Liver (tissue), 9 donors: Measurements from ENCODE around the gene FAM83G. TPM values are rescaled to one million over a fixed set of nuclear protein-coding genes. Genes with fewer than 3 reads are reported as not detected.
A peak's percentile ranks its signal among the peaks of the same experiment; 100 is the strongest.

ENCODE experiments used
- DNase-seq: peaks from one replicate; pipeline ENCODE4 v3.0.0-alpha.2; 2017; ENCODE audit warnings: low spot score
- H3K27ac ChIP-seq, 2 donors: one replicate each; pipeline ENCODE4 v1.7.0; 2013; ENCODE audit warnings: inconsistent platforms in 2 of 2, low read length in 2 of 2, control low read depth in 1 of 2, low read depth in 1 of 2, mild to moderate bottlenecking in 1 of 2
- H3K27me3 ChIP-seq, 4 donors: one replicate each; pipeline versions ENCODE4 v1.6.1 to v1.7.0; 2013; ENCODE audit warnings: low read length in 3 of 4, inconsistent platforms in 1 of 4, mild to moderate bottlenecking in 1 of 4, moderate library complexity in 1 of 4; ENCODE audit not compliant: control insufficient read depth in 4 of 4, insufficient read depth in 4 of 4
- H3K36me3 ChIP-seq, 4 donors: one replicate each; pipeline versions ENCODE4 v1.6.1 to v1.7.0; 2013; ENCODE audit warnings: low read length in 3 of 4, mild to moderate bottlenecking in 3 of 4, low read depth in 1 of 4, moderate library complexity in 1 of 4; ENCODE audit not compliant: control insufficient read depth in 4 of 4, insufficient read depth in 3 of 4
- H3K4me1 ChIP-seq, 4 donors: one replicate each; pipeline versions ENCODE4 v1.6.1 to v1.7.0; 2013; ENCODE audit warnings: low read length in 3 of 4, mild to moderate bottlenecking in 3 of 4, moderate library complexity in 1 of 4; ENCODE audit not compliant: control insufficient read depth in 4 of 4, insufficient read depth in 4 of 4
- H3K4me3 ChIP-seq, 3 donors: one replicate each; pipeline versions ENCODE4 v1.6.1 to v1.7.0; 2013; ENCODE audit warnings: low read length in 3 of 3, control low read depth in 1 of 3, low read depth in 1 of 3, mild to moderate bottlenecking in 1 of 3
- H3K9ac ChIP-seq, 2 donors: one replicate each; pipeline ENCODE4 v1.7.0; 2013; ENCODE audit warnings: low read length in 2 of 2, mild to moderate bottlenecking in 2 of 2, moderate library complexity in 2 of 2, control low read depth in 1 of 2, low read depth in 1 of 2
- H3K9me3 ChIP-seq, 4 donors: one replicate each; pipeline versions ENCODE4 v1.6.1 to v1.7.0; 2013; ENCODE audit warnings: low read length in 3 of 4; ENCODE audit not compliant: control insufficient read depth in 4 of 4
- EGR1 ChIP-seq, 2 donors: IDR thresholded peaks; 2 replicates each; pipeline ENCODE4 v1.6.1; 2016 to 2018; ENCODE audit warnings: antibody characterized with exemption in 2 of 2, low read depth in 2 of 2
- FOXA1 ChIP-seq: IDR thresholded peaks from 2 replicates; pipeline ENCODE4 v1.6.1; 2016; ENCODE audit warnings: antibody characterized with exemption
- FOXA2 ChIP-seq: IDR thresholded peaks from 2 replicates; pipeline ENCODE4 v1.6.1; 2016; ENCODE audit warnings: antibody characterized with exemption
- GABPA ChIP-seq, 2 donors: IDR thresholded peaks in 1 of 2; conservative IDR thresholded peaks in 1 of 2; 2 replicates each; pipeline ENCODE4 v1.6.1; 2016; ENCODE audit warnings: antibody characterized with exemption in 2 of 2, mild to moderate bottlenecking in 1 of 2, moderate library complexity in 1 of 2
- HNF4A ChIP-seq, 2 donors: conservative IDR thresholded peaks; 2 replicates each; pipeline ENCODE4 v1.6.1; 2016; ENCODE audit warnings: antibody characterized with exemption in 2 of 2, mild to moderate bottlenecking in 2 of 2
- HNF4G ChIP-seq: IDR thresholded peaks from 2 replicates; pipeline ENCODE4 v1.6.1; 2016; ENCODE audit warnings: antibody characterized with exemption
- JUND ChIP-seq, 2 donors: IDR thresholded peaks; 2 replicates each; pipeline ENCODE4 v1.6.1; 2016; ENCODE audit warnings: antibody characterized with exemption in 2 of 2
- NR2F2 ChIP-seq: IDR thresholded peaks from 2 replicates; pipeline ENCODE4 v1.6.1; 2016; ENCODE audit warnings: antibody characterized with exemption
- RAD21 ChIP-seq, 2 donors: IDR thresholded peaks; 2 replicates each; pipeline ENCODE4 v1.6.1; 2016; ENCODE audit warnings: antibody characterized with exemption in 2 of 2, mild to moderate bottlenecking in 2 of 2
- RXRA ChIP-seq, 2 donors: IDR thresholded peaks; 2 replicates each; pipeline ENCODE4 v1.6.1; 2017 to 2018; ENCODE audit warnings: antibody characterized with exemption in 2 of 2, mild to moderate bottlenecking in 1 of 2
- SP1 ChIP-seq: IDR thresholded peaks from 2 replicates; pipeline ENCODE4 v1.6.1; 2018; ENCODE audit warnings: antibody characterized with exemption, mild to moderate bottlenecking
- TAF1 ChIP-seq: conservative IDR thresholded peaks from 2 replicates; pipeline ENCODE4 v1.6.1; 2016; ENCODE audit warnings: antibody characterized with exemption, mild to moderate bottlenecking
- YY1 ChIP-seq: IDR thresholded peaks from 2 replicates; pipeline ENCODE4 v1.6.1; 2016; ENCODE audit warnings: antibody characterized with exemption, mild to moderate bottlenecking
- WGBS: extraction: QIAGEN DNeasy Blood & Tissue Kit; methylation state at CpG from one replicate; pipeline ENCODE4 v1.1.7; 2013; 5-methylcytosine and 5-hydroxymethylcytosine counted together
- polyA plus RNA-seq, 2 donors: library from polyadenylated mRNA; stranded (reverse) in 1 of 2; unstranded in 1 of 2; fragments of 200-250 nt in 1 of 2; fragments of >200 nt in 1 of 2; fragmentation: Nextera tagmentation in 1 of 2; extraction: Ambion mirVana in 1 of 2; gene quantifications; one replicate each; pipeline versions ENCODE4 v1.2.1 to v1.2.3, GENCODE V29; 2013 to 2015
- total RNA-seq, 2 donors: library from RNA; depleted of rRNA; stranded (reverse); fragments of >200 nt; gene quantifications; one replicate each; pipeline ENCODE4 v1.2.3, GENCODE V29; 2014
- TF ChIP-seq, protein P1 (sequence below): IDR thresholded peaks from 2 replicates; pipeline ENCODE4 v1.6.1; 2016; ENCODE audit warnings: antibody characterized with exemption
- TF ChIP-seq, protein P2 (sequence below): IDR thresholded peaks from 2 replicates; pipeline ENCODE4 v1.6.1; 2016; ENCODE audit warnings: antibody characterized with exemption, mild to moderate bottlenecking
- TF ChIP-seq, protein P3 (sequence below): IDR thresholded peaks from 2 replicates; pipeline ENCODE4 v1.6.1; 2016; ENCODE audit warnings: antibody characterized with exemption
- TF ChIP-seq, protein P4 (sequence below): IDR thresholded peaks from 2 replicates; pipeline ENCODE4 v1.6.1; 2016; ENCODE audit warnings: antibody characterized with exemption
- TF ChIP-seq, protein P5 (sequence below): fragments of 150-350 bp; IDR thresholded peaks from 2 replicates; pipeline ENCODE4 v1.5.1; 2017; ENCODE audit warnings: improper control_type of control experiment, low read depth, low read length; ENCODE audit not compliant: missing input control
- donor health status: healthy.
- donor health status: healthy.
- donor health status: healthy.
- donor health status: healthy.
- donor health status: healthy.

Gene FAM83G
- total and polyA plus RNA-seq, 4 donors, result 5.2 to 25.0 (median 11.5) TPM

DNA sequence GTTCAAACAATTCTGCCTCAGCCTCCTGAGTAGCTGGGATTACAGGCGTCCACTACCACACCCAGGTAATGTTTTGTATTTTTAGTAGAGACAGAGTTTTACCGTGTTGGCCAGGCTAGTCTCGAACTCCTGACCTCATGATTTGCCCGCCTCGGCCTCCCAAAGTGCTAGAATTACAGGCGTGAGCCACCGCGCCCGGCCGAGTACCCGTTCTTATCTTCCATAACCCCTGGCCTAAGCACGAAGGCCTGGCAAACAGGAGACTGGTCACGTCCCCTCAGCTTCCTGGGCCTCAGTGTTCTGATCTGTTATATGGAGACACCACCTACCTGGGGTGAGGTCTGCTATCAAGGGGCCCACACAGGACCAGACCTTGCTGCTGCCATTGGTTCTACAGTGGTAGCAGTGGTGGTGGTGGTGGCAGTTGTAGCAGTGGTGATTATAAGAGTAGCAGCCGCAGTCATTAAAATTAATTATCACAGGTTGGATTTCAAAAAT is 51.3 kb downstream of the FAM83G start (continued):
- TF ChIP-seq, protein P1, sequence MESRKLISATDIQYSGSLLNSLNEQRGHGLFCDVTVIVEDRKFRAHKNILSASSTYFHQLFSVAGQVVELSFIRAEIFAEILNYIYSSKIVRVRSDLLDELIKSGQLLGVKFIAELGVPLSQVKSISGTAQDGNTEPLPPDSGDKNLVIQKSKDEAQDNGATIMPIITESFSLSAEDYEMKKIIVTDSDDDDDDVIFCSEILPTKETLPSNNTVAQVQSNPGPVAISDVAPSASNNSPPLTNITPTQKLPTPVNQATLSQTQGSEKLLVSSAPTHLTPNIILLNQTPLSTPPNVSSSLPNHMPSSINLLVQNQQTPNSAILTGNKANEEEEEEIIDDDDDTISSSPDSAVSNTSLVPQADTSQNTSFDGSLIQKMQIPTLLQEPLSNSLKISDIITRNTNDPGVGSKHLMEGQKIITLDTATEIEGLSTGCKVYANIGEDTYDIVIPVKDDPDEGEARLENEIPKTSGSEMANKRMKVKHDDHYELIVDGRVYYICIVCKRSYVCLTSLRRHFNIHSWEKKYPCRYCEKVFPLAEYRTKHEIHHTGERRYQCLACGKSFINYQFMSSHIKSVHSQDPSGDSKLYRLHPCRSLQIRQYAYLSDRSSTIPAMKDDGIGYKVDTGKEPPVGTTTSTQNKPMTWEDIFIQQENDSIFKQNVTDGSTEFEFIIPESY, result no peak

DNA sequence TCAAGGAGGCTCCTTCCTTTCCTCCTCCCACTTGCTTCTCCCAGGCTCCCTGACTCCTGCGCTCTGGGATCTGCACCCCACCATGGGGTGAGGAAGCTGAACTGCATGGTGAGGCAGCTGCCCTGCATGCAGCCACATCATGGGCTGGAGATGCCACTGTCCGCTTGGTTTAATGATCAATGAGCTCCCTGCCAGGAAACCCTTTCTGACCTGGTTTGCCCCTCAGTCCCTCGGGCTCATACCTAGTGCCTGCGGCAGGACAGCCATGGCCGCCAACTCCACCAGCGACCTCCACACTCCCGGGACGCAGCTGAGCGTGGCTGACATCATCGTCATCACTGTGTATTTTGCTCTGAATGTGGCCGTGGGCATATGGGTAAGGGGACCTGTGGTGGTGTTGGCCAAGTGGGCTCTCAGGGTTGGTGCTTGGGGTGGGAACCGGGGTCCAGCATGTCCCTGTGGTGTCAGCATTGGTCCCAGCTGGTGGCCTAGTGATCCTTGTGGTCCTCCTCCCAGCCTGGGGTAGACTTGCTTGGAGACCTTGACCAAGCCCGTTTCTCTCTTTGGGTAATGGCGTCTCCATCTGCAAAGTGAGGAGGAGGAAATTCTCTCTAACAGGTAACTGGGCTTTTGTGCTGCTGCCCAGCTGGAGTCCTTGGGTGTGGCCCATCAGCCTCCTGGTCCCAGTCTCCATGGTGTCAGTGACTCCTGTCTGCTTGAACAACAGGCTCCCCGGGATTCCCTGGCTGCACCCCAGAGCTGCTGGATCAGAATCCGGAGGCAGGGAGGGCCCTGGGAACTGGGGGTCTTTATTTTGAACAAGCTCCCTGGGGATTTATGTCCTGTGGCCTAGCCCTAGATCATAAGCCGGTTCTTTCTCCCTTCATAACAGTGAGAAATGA is 52.4 kb downstream of the FAM83G start, which contains the start of gene SLC5A10:
SLC5A10 (plus strand) TSS at position 225 of the 902 bp plus-strand sequence; CDS start at position 266, 41 bp downstream.
- Histone ChIP-seq H3K4me1 (peaks cover 0 to 14% (median 6%) of the 10 kb centered on the region in 4 donors), H3K9ac (no peak within 1 kb of the TSS), H3K4me3 (no peak within 1 kb of the TSS), H3K36me3 (no peaks in the 10 kb centered on the region), H3K9me3 (no peaks in the 10 kb centered on the region), H3K27ac (no peak within 1 kb of the TSS), H3K27me3 (no peaks in the 10 kb centered on the region)
- TF ChIP-seq RAD21 (IDR thresholded peaks at IDR 0.05) (peak in 1 of 2 donors; percentile 61), HNF4G (no peak), SP1 (no peak), YY1 (no peak), RXRA (IDR thresholded peaks at IDR 0.05) (peak in 1 of 2 donors; percentile 17), FOXA2 (no peak), JUND (IDR thresholded peaks at IDR 0.05) (no peak), HNF4A (conservative IDR thresholded peaks at IDR 0.05) (no peak), GABPA (IDR thresholded peaks at IDR 0.05 in 1 of 2, conservative IDR thresholded peaks at IDR 0.05 in 1 of 2) (no peak), EGR1 (IDR thresholded peaks at IDR 0.05; ENCODE audit: low read depth in 2 of 2) (no peak), FOXA1 (no peak), NR2F2 (no peak), TAF1 (no peak)
- TF ChIP-seq, protein P2, sequence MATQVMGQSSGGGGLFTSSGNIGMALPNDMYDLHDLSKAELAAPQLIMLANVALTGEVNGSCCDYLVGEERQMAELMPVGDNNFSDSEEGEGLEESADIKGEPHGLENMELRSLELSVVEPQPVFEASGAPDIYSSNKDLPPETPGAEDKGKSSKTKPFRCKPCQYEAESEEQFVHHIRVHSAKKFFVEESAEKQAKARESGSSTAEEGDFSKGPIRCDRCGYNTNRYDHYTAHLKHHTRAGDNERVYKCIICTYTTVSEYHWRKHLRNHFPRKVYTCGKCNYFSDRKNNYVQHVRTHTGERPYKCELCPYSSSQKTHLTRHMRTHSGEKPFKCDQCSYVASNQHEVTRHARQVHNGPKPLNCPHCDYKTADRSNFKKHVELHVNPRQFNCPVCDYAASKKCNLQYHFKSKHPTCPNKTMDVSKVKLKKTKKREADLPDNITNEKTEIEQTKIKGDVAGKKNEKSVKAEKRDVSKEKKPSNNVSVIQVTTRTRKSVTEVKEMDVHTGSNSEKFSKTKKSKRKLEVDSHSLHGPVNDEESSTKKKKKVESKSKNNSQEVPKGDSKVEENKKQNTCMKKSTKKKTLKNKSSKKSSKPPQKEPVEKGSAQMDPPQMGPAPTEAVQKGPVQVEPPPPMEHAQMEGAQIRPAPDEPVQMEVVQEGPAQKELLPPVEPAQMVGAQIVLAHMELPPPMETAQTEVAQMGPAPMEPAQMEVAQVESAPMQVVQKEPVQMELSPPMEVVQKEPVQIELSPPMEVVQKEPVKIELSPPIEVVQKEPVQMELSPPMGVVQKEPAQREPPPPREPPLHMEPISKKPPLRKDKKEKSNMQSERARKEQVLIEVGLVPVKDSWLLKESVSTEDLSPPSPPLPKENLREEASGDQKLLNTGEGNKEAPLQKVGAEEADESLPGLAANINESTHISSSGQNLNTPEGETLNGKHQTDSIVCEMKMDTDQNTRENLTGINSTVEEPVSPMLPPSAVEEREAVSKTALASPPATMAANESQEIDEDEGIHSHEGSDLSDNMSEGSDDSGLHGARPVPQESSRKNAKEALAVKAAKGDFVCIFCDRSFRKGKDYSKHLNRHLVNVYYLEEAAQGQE, result no peak
- TF ChIP-seq, protein P3, sequence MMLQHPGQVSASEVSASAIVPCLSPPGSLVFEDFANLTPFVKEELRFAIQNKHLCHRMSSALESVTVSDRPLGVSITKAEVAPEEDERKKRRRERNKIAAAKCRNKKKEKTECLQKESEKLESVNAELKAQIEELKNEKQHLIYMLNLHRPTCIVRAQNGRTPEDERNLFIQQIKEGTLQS, result no peak
- TF ChIP-seq, protein P1, result no peak
- TF ChIP-seq, protein P4, sequence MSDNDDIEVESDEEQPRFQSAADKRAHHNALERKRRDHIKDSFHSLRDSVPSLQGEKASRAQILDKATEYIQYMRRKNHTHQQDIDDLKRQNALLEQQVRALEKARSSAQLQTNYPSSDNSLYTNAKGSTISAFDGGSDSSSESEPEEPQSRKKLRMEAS, result no peak
- TF ChIP-seq, protein P5, sequence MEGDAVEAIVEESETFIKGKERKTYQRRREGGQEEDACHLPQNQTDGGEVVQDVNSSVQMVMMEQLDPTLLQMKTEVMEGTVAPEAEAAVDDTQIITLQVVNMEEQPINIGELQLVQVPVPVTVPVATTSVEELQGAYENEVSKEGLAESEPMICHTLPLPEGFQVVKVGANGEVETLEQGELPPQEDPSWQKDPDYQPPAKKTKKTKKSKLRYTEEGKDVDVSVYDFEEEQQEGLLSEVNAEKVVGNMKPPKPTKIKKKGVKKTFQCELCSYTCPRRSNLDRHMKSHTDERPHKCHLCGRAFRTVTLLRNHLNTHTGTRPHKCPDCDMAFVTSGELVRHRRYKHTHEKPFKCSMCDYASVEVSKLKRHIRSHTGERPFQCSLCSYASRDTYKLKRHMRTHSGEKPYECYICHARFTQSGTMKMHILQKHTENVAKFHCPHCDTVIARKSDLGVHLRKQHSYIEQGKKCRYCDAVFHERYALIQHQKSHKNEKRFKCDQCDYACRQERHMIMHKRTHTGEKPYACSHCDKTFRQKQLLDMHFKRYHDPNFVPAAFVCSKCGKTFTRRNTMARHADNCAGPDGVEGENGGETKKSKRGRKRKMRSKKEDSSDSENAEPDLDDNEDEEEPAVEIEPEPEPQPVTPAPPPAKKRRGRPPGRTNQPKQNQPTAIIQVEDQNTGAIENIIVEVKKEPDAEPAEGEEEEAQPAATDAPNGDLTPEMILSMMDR, result peak; percentile 16
- DNase-seq, result no peak
- WGBS, result 86% methylated on average over 17 of the region's 17 CpGs
